GM03348 (cell line): ENCODE results near the gene USH1C.

Experiments used
- DNase-seq: peaks from one replicate; pipeline ENCODE4 v3.0.0; 2012; ENCODE audit warnings: low spot score

The USH1C gene

DNA sequence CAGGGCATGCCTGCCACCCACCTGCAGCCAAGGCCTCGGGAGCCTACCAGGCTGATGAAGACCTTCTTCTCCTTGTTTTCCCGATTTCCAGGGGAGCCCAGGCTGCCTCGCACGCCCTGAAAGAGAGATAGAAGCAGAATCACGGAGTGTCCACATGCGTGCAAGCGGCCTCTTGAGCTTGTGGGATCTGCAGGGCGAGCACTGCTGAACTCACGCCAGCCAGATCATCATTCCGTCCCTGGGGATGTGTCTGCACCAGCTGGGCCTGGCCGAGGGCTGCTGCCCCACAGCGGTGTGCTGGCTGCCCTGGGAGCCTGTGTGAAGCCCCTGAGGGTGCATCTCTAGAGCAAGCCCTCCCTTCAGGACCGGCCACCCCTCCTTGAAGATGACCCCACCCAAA is 17.9 kb downstream of the USH1C start:
- DNase-seq: no peak

DNA sequence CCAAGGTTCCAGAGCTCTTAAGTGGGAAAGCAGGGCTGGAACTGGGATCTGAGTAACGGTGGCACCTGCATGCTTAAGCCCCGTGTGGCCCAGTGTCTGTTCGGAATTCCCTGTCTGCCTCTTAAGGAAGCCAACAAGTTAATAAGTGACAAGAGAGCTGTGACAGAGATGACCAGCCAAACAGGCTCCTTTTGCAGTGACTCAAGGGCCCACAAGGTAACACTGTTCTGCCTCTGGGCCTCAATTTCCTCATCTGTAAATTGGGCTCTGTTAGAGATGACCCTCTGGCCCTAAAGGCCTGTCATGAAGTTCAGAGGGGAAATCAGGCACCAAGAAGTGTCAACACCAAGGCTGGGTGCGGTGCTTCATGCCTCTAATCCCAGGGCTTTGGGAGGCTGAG is 18.6 kb downstream of the USH1C start:
- DNase-seq: no peak

DNA sequence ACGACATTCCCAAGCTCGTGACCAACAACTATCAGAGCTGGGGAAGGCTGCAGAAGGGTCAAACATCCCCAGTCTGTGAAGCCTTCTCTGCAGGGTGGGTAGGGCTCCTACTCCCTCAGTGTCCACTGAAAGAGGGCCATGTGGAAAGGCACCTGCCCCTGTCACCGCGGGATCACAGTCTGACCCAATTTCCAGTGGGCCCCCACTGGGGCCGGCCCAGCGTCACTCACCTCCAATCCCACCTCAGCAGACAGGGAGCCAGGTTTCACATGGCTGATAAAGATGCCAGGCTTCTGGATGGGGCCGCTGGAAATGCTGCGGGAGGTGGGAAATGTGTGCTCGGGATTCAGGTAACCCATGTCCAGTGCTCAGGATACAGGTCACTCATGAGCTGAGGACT is 20.0 kb downstream of the USH1C start:
- DNase-seq: no peak

DNA sequence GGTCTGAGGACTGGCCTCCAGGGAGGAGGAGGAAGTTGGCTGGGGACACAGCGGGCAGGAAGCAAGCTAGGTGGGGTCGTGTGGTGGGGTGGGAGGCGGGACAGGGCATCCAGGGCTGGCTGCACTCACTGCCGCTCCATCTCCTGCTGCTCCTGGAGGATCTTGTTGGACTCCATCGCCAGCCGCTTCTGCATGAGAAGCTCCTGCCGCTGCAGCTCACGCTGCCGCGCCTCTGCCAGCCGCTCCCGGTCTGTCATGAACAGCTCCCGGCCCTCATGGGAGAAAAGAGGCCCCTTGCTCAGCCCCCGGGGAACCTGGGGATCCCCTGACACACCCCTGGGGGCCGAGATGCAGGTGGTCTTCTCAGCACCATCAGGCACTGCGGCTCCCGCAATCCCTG is 21.6 kb downstream of the USH1C start:
- DNase-seq: no peak

DNA sequence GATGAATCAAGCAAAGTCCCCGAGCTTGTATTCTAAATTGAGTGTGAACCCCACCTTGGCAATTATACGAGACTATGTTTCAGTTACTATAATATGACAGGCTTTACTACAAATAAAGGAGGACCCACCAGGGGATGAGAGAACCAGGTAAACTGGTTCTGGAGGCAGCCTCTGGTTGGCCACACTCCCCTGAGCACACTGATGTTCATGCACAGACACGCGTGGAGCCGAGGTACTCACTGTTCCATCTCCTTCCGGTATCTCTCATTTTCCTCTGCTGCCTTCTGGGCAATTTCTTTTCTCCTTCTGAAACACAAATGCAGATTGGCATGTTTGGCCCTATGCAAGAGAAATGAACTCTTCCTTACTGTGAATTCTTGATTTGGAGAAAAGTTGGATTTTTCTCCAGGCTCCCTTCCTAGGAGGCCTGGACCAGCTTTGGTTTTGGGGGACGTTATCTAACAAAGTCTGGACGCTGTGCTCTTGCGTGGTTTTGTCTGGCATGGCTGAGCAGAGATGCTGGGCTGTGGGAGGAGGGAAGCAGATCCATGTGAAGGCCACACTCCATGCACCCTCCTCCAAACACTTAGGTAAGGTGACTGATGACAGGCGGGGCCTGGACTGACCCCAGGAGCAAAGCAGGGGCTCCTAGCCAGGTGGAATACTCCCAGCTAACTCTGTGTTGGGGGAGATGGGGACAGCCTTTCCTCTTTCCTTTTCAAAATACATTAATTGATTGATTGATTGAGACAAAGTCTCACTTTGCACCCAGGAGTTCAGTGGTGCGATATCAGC is 22.9 kb downstream of the USH1C start:
- no peak for DNase-seq

DNA sequence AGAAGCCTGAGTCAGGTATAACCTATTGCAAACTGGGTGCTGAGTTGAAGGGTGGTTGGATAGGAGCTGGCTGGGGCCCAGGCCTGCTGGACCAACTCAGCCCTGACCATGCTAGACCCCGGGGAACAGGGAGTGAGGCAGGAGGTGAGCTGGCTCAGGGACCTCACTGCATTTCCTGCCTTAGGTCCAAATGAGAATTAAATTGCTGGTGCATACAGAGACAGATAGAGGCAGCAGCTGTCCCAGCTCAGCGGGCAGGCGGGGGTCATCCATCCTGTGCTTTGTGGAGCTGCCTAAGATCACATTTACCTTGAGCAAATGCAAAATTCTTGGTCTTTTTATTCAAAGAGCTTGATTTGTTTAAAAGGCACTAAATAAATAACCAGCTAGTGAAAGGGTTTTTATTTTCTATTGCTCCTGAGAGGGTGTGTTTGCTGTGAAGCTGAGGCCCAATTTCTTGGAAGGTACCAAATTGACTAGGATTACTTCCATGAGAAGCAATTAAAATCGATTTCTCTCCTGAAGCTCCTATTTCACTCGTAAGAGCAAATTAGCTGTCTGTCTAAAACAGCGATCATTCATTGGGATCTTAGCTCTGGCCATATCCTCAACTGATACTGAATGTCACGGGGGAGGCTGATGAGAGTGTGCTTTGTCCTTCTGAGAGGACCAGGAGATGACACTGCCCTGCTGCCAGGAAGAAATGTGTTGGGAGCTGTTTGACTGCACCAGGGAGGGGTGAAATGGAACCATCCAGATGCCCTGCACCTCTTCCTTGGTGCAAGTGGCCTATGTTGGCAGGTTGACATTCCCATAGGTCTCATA is 24.9 kb downstream of the USH1C start:
- DNase-seq: no peak

DNA sequence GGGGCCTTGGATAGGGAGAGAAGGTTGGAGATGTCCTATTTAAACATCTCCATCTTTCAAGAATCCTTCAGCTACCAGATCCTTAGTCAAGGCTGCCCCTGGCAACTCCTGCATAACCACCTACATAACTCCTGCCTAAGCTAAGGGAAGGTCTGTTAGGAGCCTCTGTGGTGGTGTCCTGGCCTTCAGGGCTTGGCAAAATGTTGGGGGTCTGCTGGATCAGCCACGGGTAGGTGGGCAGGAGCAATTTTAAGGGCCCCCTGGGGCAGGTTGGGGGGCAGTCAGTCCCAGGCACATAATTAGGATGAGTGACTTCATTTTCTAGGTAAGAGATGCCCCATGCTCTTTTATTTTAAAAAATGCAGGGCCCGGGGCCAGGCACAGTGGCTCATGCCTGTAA is 25.9 kb downstream of the USH1C start:
- DNase-seq: no peak

DNA sequence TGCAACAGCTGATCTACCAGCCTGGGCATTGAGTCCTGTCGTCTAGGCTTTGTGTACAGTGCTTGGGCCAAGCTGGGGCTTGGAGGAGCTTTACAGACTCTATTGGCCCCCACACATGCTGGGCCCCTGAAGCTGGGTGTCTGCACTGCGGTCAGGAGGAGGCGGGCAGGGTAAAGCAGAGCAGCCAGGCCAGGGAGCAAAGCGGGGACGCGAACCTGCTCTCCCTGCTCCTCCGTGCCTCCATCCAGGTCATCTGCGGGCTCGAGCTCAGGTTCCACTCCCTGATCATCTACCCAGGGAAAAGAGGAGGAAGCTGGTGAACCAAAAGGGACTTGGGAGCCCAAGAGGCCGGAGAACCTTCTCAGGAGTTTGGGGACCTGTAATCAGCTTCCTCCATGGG is 27.0 kb downstream of the USH1C start:
- DNase-seq: no peak

DNA sequence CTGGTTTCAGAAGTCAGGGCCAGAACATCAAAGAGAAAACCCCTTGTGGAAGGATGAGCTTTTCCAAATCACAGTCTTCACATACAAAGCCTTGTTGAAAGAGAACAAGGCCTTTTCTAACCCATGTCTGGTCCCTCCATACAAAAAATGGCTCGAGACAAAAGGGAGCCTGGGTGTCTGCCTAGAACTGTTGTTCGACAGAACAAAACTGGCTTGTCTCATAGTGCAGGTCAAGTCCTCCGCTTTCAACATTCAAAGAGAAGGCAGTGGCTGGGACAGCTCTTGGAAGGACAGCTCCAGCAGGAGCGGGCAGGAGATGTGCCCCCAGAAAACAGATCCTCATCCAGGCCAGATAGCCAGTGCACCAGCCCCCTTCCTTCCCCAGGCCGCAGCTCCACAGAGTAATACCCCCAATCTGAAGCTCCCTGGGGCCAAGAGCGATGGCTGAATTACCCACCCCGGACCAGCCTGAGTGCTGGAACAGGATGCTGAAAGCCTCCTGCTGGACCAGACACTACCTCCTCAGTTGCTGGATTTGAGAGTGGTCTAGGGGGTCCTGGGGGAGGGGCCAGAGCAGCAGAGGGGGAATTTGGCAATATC is 27.6 kb downstream of the USH1C start:
- no peak for DNase-seq

DNA sequence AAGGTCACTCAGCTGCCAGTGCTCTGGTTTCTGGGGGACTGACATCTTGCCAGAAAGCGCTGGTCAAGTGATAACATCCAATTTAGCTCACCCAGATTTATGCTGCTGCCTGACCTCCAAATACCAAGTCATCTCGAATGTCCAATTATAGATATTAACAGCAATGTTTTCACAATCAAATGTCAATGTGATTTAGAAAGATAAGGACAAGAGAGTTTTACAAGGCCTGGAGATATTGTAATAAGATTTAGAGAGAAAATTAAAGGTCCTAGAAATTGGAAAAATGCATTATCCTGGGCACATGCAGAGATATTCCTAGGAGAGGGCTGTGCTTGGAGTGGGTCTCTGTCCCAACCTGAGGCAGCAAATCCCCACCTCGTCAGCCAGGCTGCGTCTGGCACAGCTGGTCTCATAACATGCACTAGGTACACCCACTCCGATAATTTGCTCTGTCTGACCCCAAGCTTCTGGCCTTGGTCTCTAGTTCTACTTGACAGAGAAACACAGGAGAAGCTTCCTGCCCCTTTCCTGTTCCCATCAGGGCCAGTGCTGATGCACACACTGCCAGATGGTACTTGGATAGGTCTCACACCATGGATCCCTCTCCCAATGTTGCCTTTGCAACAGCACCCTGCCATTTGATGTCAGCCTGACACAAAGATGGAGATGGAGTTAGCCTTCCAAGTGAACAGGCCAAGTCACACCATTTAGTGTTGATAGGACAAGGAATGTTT is 28.6 kb downstream of the USH1C start:
- DNase-seq: no peak

DNA sequence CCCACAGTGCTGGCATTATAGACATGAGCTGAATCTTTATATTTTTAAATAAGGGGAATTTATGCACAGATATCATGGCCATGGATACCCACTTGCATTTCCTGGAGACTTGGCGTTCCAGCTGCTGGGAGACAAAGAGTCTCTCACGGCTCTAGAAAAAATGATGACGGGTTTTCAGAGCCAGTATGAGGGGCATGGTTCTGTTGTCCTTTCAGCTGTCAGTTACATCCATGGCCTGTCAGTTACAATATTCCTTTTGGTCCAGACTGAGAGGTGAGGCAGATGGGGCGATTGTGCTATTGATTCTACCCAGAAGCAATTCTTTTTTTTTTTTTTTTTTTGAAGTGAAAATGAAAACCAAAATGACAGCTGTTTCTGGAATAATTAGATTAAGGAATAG is 29.7 kb downstream of the USH1C start:
- no peak for DNase-seq

DNA sequence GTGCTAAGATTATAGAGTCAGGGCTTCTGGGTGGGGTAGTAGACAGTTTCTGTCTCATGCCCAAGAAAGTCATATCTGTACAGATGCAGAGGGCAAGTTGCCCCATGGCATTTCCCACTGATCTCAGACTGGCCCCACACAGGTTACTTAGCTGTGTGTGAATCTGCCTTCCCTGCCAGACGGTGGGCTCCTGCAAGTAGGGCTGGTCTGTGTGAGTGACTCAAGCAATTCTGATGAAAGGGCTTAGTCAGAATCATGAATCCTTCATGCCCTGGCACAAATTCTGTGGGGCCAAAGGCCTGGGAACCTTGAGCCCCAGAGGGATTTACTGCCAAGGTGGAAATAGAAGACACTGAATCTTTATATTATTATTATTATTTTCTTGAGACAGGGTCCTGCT is 30.4 kb downstream of the USH1C start:
- DNase-seq: no peak

DNA sequence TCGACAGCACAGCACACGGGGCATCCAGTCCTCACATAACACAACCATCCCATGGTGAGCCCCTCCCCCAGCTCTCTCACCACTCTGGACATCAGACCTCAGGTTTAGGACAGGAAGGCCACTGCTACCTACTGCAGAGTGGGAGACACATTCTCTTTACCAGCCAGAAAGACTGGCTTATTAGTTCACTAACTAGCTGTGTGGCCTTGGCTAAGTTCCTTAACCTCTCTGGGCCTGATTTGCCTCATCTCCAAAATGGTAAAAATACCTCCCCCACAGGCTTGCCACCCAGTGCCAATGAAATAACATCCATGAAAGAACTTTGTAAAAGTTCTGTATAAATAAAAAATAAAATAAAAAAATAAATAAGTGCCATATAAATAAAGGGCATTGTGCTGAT is 32.1 kb downstream of the USH1C start:
- DNase-seq: no peak

DNA sequence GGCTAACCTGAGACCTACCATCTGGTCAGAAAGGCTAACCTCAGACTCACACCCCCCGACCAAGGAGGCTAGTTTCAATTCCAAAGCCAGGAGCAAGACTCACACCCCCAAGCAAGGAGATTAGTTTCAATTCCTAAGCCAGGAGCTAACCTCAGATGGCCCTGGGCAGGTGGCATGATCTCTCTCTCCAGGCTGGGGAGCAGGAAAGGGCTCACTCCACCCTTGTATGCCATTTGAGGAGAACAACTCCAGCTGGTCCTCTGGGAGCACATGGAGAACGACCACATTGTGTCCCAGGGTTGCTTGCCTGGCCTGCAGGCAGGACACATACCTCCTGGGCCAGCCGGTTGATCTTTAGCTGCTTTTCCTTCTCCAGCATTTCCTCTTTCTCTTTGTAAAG is 32.6 kb downstream of the USH1C start:
- DNase-seq: no peak

DNA sequence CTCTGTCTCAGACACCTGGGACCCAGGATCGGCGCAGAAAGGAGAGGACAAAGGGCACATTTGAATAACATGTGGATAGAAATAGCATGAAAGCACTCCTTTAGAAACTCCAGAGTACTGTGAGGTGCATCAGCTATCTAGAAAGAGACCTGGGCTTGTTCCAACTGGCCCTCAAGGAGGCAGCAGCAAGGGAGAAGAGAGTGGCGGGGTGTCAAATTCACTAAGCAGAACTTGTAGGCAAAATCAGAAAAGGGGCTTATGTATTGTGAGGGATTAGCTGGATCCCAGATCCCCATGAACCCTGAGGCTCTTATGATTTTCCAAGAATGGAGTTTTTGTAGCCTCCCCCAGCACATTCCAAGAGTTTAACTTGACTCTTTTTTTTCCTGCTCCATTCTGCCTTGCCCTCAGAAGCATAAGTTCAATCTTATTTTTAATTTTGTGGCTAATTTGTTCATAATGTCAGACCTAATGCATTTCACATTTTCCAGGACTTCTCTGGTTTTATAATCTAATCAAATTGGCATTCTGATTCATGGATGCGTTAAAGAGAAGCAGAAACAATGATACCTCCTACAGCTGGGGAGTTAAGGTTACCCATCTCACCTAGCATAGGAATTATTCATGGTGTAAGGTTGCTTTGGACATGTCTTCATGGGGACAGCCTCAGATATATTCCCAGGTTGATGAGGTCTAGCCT is 33.6 kb downstream of the USH1C start:
- no peak for DNase-seq

DNA sequence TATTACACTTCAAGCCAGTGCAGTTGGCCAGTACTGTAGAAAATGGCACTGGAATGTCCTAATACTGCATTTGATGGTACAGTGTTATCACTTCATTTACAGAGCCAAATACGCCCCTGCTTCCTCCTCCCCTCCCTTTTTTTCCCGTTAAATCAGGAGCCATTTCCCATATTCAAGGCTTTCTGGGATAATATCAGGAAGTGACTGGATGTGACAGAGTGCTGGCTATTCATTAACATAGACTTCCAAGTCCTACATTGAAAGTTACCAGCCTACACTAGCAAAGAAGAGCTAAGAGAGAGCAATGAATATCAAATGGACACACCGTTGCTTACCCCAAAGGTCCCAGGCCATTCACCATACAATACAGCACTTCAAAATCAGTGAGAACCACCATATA is 35.4 kb downstream of the USH1C start:
- no peak for DNase-seq

DNA sequence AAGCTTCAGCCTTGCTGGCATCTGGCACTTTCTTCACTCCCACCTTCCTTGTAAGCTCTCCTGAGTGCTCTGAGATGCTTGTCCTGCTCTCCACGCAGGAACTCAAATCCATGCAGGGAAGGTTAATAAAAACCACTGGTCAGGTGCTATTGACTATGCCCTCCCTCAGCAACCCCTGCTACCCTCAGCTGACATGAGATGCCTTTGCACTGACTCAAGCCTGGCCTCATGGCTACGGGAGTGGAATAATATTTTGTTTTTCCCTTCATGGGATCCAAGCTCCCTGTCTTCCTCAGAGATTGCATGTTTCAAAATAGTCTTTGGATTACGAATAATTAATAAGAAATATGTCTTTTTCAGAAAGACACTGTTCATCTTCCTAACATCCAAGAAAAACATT is 35.9 kb downstream of the USH1C start:
- DNase-seq: no peak

DNA sequence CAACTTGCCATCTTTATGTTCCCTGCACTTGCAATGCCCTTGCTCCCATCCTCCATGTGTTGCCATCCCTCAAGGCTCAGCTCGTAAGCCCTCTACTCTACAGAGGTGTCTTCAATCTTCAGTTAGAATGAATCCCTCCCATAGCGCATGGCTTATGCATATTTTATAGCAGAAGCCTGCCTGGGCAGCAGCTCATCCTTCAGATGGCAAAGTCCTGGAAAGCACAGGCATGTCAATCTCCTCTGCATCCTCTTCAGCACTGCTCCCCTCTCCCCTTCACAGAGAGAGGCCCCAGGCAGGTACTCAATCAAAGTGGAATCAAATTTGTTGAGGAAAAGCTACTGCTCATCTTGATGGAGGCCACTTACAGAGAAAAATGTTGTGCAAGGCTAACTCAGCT is 36.4 kb downstream of the USH1C start:
- DNase-seq: no peak

DNA sequence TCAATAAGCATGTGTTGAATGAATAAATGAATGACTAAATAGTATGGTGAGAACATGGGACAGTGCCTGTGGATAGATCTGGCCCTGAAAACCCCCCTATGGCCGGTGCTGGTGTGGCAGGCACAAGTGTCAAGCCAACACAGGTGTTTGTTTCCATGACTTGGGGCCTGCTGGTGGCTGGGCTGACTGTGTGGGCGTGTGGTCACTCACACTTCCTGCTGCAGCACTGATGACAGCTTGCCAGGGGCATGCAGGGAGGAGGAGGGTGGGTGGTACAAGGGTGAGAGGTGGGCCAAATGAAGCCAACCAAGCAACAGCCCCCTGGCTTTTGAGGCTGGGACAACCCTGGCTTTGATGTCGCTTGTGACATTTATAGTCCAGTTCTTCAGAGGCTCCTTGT is 37.3 kb downstream of the USH1C start:
- DNase-seq: no peak

DNA sequence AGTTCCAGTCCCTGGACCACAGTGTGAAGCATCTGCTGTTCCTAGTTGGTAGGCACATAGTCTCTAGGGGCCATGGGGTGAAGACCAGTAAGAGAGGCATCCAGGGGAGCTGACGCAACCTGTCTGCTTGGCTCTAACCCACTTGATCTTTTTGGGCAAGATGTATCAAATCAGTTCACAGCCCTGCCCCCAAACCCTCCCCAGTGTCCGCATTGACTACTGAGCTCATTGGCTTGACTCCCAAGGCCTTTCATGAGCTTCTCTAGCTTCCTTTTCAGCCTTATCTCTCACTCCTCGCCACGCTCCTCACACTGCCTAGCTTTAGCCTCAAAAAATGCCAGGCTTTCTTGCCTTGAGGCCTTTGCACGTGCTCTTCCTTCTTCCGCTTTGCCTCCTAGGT is 37.9 kb downstream of the USH1C start:
- no peak for DNase-seq

DNA sequence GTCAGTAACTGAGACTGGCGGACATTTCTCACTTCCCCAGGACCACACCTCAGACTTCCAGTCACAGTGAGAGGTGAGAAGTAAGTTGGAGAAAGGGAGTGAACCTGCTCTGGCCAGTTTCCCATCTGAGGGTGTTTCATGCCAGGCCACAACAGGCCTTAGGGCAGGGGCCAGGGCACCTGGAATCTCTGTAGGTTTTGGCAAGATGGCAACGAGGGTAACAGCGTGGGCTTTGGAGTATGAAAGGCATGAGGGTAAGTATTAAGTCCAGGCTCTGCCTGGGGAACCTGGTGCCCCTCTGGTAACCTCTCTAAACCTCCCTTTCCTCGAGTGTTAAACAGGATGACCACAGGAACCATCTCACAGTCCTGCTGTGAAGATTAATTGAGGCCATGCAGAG is 39.1 kb downstream of the USH1C start:
- DNase-seq: no peak
